H9 (cell line): ENCODE results near the gene DNASE1. TPM values are rescaled to one million over a fixed set of nuclear protein-coding genes. Genes with fewer than 3 reads are reported as not detected.

Source experiments
- DNase-seq: peaks from one replicate; pipeline ENCODE4 v3.0.0-alpha.2; 2017
- H2AFZ ChIP-seq: one replicate; pipeline ENCODE4 v1.6.1; 2013; ENCODE audit warnings: mild to moderate bottlenecking, low read length, control low read depth, moderate library complexity
- H2AK5ac ChIP-seq: 2 replicates; pipeline ENCODE4 v1.6.1; 2013; ENCODE audit warnings: low read length, control low read depth, mixed read lengths; ENCODE audit not compliant: insufficient read length
- H2BK120ac ChIP-seq: one replicate; pipeline ENCODE4 v1.6.1; 2013; ENCODE audit warnings: low read depth, mild to moderate bottlenecking, low read length, control low read depth, inconsistent platforms; ENCODE audit not compliant: poor library complexity, severe bottlenecking
- H2BK12ac ChIP-seq: 2 replicates; pipeline ENCODE4 v1.6.1; 2013; ENCODE audit warnings: low read length, control low read depth, mixed read lengths, low read depth; ENCODE audit not compliant: insufficient read length
- H2BK15ac ChIP-seq: 2 replicates; pipeline ENCODE4 v1.6.1; 2013; ENCODE audit warnings: low read depth, low read length, control low read depth
- H2BK20ac ChIP-seq: one replicate; pipeline ENCODE4 v1.6.1; 2013; ENCODE audit warnings: low read depth, mild to moderate bottlenecking, low read length, control low read depth, inconsistent platforms; ENCODE audit not compliant: poor library complexity, severe bottlenecking
- H2BK5ac ChIP-seq: 2 replicates; pipeline ENCODE4 v1.6.1; 2013; ENCODE audit warnings: low read length, control low read depth, mixed read lengths; ENCODE audit not compliant: insufficient read length
- H3K14ac ChIP-seq: 2 replicates; pipeline ENCODE4 v1.6.1; 2013; ENCODE audit warnings: low read length, control low read depth; ENCODE audit not compliant: insufficient read depth
- H3K18ac ChIP-seq: 2 replicates; pipeline ENCODE4 v1.6.1; 2013; ENCODE audit warnings: low read depth, mild to moderate bottlenecking, mixed read lengths, low read length, control low read depth; ENCODE audit not compliant: insufficient read length
- H3K23ac ChIP-seq: 2 replicates; pipeline ENCODE4 v1.6.1; 2013; ENCODE audit warnings: low read length, control low read depth, mixed read lengths, low read depth; ENCODE audit not compliant: insufficient read length
- H3K23me2 ChIP-seq: 2 replicates; pipeline ENCODE4 v1.6.1; 2013; ENCODE audit warnings: low read depth, mild to moderate bottlenecking, mixed read lengths, low read length, control low read depth; ENCODE audit not compliant: insufficient read length, poor library complexity, severe bottlenecking
- H3K27ac ChIP-seq: 2 replicates; pipeline ENCODE4 v1.5.1; 2013; ENCODE audit warnings: low read length, control low read depth, mixed read lengths, low read depth; ENCODE audit not compliant: insufficient read length
- H3K27me3 ChIP-seq: 2 replicates; pipeline ENCODE4 v1.6.1; 2013; ENCODE audit warnings: low read length, control low read depth, inconsistent platforms; ENCODE audit not compliant: insufficient read depth
- H3K4ac ChIP-seq: 2 replicates; pipeline ENCODE4 v1.6.1; 2013; ENCODE audit warnings: low read depth, mild to moderate bottlenecking, control low read depth, inconsistent platforms, low read length, moderate library complexity
- H3K4me1 ChIP-seq: 2 replicates; pipeline ENCODE4 v1.6.1; 2013; ENCODE audit warnings: low read length, control low read depth, inconsistent platforms; ENCODE audit not compliant: insufficient read depth
- H3K4me2 ChIP-seq: 2 replicates; pipeline ENCODE4 v1.6.1; 2013; ENCODE audit warnings: low read length, control low read depth, mixed read lengths; ENCODE audit not compliant: insufficient read length, insufficient read depth
- H3K56ac ChIP-seq: 2 replicates; pipeline ENCODE4 v1.6.1; 2013; ENCODE audit warnings: low read depth, mild to moderate bottlenecking, mixed read lengths, low read length, control low read depth; ENCODE audit not compliant: insufficient read length
- H3K79me1 ChIP-seq: 2 replicates; pipeline ENCODE4 v1.6.1; 2013; ENCODE audit warnings: low read depth, mild to moderate bottlenecking, moderate library complexity, low read length, control low read depth, inconsistent platforms; ENCODE audit not compliant: insufficient read depth, poor library complexity, severe bottlenecking
- H3K79me2 ChIP-seq: 2 replicates; pipeline ENCODE4 v1.6.1; 2013; ENCODE audit warnings: low read length, control low read depth, inconsistent platforms; ENCODE audit not compliant: insufficient read depth
- H3K9ac ChIP-seq: 2 replicates; pipeline ENCODE4 v1.6.1; 2013; ENCODE audit warnings: low read length, control low read depth, mixed read lengths; ENCODE audit not compliant: insufficient read length; ENCODE audit errors: extremely low read depth
- H3K9me3 ChIP-seq: one replicate; pipeline ENCODE4 v1.6.1; 2013; ENCODE audit warnings: low read depth, low read length, inconsistent platforms; ENCODE audit not compliant: control insufficient read depth
- H3T11ph ChIP-seq: one replicate; pipeline ENCODE4 v1.6.1; 2013; ENCODE audit warnings: mild to moderate bottlenecking, low read length, control low read depth, inconsistent platforms
- H4K20me1 ChIP-seq: one replicate; pipeline ENCODE4 v1.6.1; 2013; ENCODE audit not compliant: control insufficient read depth, insufficient read length, insufficient read depth
- H4K5ac ChIP-seq: 2 replicates; pipeline ENCODE4 v1.6.1; 2013; ENCODE audit warnings: low read depth, mild to moderate bottlenecking, mixed read lengths, low read length, control low read depth; ENCODE audit not compliant: insufficient read length
- H4K8ac ChIP-seq: replicated peaks from 2 replicates; pipeline ENCODE4 v1.6.1; 2013; ENCODE audit warnings: low read length, control low read depth, mixed read lengths, low read depth; ENCODE audit not compliant: insufficient read length
- H4K91ac ChIP-seq: 2 replicates; pipeline ENCODE4 v1.6.1; 2013; ENCODE audit warnings: low read depth, mild to moderate bottlenecking, moderate library complexity, mixed read lengths, low read length, control low read depth; ENCODE audit not compliant: insufficient read length
- H3K27ac Mint-ChIP-seq, 3 experiments: 2 replicates in 2 of 3; 3 replicates in 1 of 3; pipeline ENCODE4 v1.8.0; 2020 to 2021; ENCODE audit warnings: mixed read lengths in 3 of 3, mild to moderate bottlenecking in 1 of 3, moderate library complexity in 1 of 3
- H3K27me3 Mint-ChIP-seq: 2 replicates; pipeline ENCODE4 v1.8.0; 2021; ENCODE audit warnings: low read depth, mild to moderate bottlenecking, moderate library complexity, mixed read lengths
- H3K36me3 Mint-ChIP-seq, 3 experiments: 2 replicates in 2 of 3; 3 replicates in 1 of 3; pipeline ENCODE4 v1.8.0; 2020 to 2021; ENCODE audit warnings: low read depth in 3 of 3, mixed read lengths in 3 of 3; ENCODE audit not compliant: insufficient read depth in 1 of 3
- H3K4me1 Mint-ChIP-seq, 2 experiments: 2 replicates each; pipeline ENCODE4 v1.8.0; 2020; ENCODE audit warnings: mixed read lengths in 2 of 2
- H3K4me3 Mint-ChIP-seq, 2 experiments: 2 replicates in 1 of 2; 3 replicates in 1 of 2; pipeline ENCODE4 v1.8.0; 2020 to 2021; ENCODE audit warnings: mild to moderate bottlenecking in 2 of 2, mixed read lengths in 2 of 2, moderate library complexity in 1 of 2
- H3K9me3 Mint-ChIP-seq, 2 experiments: 2 replicates in 1 of 2; 3 replicates in 1 of 2; pipeline ENCODE4 v1.8.0; 2020; ENCODE audit warnings: mild to moderate bottlenecking in 2 of 2, mixed read lengths in 2 of 2, moderate library complexity in 1 of 2
- CTCF ChIP-seq: fragments of 200-600 bp; sonication (generic); conservative IDR thresholded peaks from 3 replicates; pipeline ENCODE4 v1.8.0; 2021; ENCODE audit warnings: antibody characterized with exemption, mild to moderate bottlenecking
- WGBS: extraction: QIAGEN DNeasy Blood & Tissue Kit; methylation state at CpG from one replicate; pipeline ENCODE4 v1.1.7; 2013; ENCODE audit warnings: missing lambda C conversion rate, low lambda C conversion rate, mixed read lengths; ENCODE audit not compliant: insufficient read length; ENCODE audit errors: extremely low coverage; 5-methylcytosine and 5-hydroxymethylcytosine counted together
- total RNA-seq: library from RNA; stranded (reverse); gene quantifications from 2 replicates; pipeline ENCODE4 v1.2.1, GENCODE V29; 2021

Gene DNASE1
- total RNA-seq, 1 experiment from 2014 or later = 10.1 TPM

- no CpG with 5 or more reads among the region's 3 CpGs for WGBS
- H3K79me2 ChIP-seq = no peaks in the 10 kb centered on the region; the same call in 1 of the 2 replicates
- no peak overlapping the region for H3K9ac ChIP-seq
Measured at GRCh38 chr16:3618769-3619141, 35.7 kb upstream of the DNASE1 start.

More at GRCh38 chr16:3618769-3619141, 35.7 kb upstream of the DNASE1 start:
- no peak overlapping the region for H2AK5ac ChIP-seq
- H3K27me3 Mint-ChIP-seq = no peaks in the 10 kb centered on the region
- H3K23me2 ChIP-seq = no peaks in the 10 kb centered on the region
- no peak overlapping the region for H2BK12ac ChIP-seq
- H4K20me1 ChIP-seq = no peaks in the 10 kb centered on the region
- peaks cover 3 to 12% (median 12%) of the 10 kb centered on the region in 3 experiments; a peak in 5 of 7 replicates for H3K36me3 Mint-ChIP-seq
- H3K27ac Mint-ChIP-seq = no peak overlapping the region
- no peaks in the 10 kb centered on the region for H3K27me3 ChIP-seq
- H4K91ac ChIP-seq = no peak overlapping the region
- no peaks in the 10 kb centered on the region for H3K4me1 ChIP-seq
- H2BK5ac ChIP-seq = no peak overlapping the region
- TF ChIP-seq CTCF = no peak
- no peak for DNase-seq
- H3K9me3 ChIP-seq = no peaks in the 10 kb centered on the region
- no peaks in the 10 kb centered on the region for H3K9me3 Mint-ChIP-seq
- H3K4me2 ChIP-seq = no peak overlapping the region
- no peak overlapping the region for H3K56ac ChIP-seq
- H3K79me1 ChIP-seq = peaks cover 6% of the 10 kb centered on the region
- H2BK120ac ChIP-seq = no peak overlapping the region
- no peak overlapping the region for H2BK20ac ChIP-seq
- no peak overlapping the region for H3K4ac ChIP-seq
- H3K23ac ChIP-seq = no peak overlapping the region
- H3T11ph ChIP-seq = no peak overlapping the region
- no peak overlapping the region for H2BK15ac ChIP-seq
- H3K14ac ChIP-seq = no peak overlapping the region
- peaks cover 0 to 3% of the 10 kb centered on the region in 2 experiments; a peak in 2 of 4 replicates for H3K4me1 Mint-ChIP-seq
- H2AFZ ChIP-seq = no peak overlapping the region
- H3K18ac ChIP-seq = no peak overlapping the region
- no peak overlapping the region for H3K27ac ChIP-seq
- no peak overlapping the region for H3K4me3 Mint-ChIP-seq
- H4K8ac ChIP-seq = no peak overlapping the region
- H4K5ac ChIP-seq = no peak overlapping the region
